Hepatic stellate cell (primary cell): ENCODE data around the gene FNBP1.

Experiments used
- DNase-seq: peaks from one replicate; pipeline ENCODE4 v3.0.0; 2011; ENCODE audit warnings: low spot score

The FNBP1 gene

DNA sequence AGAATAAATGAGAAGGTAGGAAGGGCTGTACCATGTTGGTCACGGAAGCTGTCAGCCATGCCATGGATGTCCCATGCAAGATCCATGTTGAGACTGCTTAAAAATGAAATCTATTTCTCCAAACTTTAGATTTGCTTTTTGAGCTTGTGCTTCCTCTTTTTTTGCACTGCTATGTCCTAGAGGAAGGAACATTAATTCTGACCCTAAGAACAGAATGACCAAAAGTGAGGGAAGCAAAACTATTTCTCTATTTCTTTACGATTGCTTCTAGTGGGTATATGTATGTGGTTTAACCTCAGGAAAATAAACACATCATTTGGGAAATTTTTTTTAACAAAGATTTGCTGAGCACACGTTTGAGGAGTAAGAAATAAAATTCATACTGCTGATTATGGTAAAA lies 123.1 kb downstream of the FNBP1 start:
- DNase-seq = no peak

DNA sequence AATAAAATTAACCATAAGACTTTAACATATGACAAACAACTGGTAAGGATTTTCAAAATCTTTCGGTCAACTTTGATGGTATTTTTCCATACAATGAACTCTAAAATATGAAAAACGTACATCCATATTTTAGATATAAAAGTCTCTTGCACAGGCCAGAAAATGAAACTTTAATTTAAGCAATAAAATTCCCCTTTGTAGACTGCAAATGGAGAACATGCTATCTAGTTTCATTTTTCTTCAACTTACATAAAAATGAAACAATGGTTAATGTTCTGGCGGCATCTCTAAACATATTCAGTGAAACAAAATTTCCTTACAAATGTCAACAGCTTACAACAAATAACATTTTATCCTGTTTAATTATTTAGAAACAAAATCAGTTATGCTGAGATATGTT lies 123.7 kb downstream of the FNBP1 start:
- no peak for DNase-seq

DNA sequence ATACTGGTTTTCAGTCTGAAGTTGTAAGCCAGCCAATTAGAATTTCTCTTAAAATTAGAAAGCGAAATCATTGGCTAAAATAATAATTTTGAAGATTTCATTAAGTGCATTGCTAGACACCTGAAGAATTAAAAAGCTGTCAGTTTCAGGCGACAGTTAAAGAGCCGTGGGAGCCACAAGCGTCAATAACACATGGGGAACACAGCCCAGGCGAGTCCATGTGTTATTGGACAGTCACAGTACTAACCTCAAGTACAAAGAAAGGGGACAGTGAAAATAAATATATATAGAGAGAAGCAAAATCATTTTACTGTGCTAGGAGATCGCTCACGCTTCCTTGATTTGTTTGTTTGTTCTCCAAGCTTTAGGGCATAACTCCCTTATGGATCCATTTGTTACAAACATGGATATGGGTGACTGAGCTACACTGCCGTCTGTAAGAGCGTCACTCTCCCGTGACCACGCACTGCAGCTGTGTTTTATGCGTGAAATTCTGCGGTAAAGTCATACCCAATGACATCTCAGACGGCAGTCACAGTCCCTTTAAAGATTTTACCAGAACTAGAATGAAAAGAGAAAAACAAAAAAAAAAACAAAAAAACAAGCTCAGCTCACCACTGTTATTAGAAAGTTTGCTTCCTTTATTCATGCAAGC lies 124.6 kb downstream of the FNBP1 start:
- no peak for DNase-seq

DNA sequence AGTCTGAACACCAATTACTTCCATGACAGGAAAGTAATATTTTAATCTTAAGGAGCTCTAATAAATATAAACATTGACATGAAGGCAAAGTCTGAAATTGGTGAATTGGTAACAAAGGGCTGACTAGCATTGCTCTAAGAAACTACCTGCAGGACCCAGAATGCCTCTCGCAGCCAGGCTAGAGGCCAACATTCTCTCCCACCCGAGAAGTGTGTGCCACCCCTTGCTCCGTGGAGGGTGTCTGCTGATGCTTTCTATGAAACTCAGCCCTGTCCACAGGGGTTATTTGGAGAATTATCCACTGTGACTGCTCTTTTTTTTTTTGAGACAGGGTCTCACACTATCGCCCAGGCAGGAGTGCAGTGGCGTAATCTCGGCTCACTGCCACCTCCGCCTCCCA lies 126.3 kb downstream of the FNBP1 start:
- no peak for DNase-seq

DNA sequence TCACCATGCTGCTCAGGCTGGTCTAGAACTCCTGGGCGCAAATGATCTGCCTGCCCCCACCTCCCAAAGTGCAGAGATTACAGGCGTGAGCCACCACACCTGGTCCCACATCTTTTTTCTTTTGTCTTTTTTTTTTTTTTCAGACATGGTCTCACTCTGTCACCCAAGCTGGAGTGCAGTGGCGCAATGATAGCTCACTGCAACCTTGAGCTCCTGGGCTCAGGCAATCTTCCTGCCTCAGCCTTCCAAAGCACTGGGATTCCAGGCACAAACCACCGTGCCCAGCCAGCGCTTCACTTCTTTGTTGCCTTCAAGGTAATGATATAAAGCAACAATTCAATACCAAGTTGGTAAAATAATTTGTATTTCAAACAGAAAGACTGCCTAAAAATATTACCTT lies 128.9 kb downstream of the FNBP1 start:
- DNase-seq = no peak

DNA sequence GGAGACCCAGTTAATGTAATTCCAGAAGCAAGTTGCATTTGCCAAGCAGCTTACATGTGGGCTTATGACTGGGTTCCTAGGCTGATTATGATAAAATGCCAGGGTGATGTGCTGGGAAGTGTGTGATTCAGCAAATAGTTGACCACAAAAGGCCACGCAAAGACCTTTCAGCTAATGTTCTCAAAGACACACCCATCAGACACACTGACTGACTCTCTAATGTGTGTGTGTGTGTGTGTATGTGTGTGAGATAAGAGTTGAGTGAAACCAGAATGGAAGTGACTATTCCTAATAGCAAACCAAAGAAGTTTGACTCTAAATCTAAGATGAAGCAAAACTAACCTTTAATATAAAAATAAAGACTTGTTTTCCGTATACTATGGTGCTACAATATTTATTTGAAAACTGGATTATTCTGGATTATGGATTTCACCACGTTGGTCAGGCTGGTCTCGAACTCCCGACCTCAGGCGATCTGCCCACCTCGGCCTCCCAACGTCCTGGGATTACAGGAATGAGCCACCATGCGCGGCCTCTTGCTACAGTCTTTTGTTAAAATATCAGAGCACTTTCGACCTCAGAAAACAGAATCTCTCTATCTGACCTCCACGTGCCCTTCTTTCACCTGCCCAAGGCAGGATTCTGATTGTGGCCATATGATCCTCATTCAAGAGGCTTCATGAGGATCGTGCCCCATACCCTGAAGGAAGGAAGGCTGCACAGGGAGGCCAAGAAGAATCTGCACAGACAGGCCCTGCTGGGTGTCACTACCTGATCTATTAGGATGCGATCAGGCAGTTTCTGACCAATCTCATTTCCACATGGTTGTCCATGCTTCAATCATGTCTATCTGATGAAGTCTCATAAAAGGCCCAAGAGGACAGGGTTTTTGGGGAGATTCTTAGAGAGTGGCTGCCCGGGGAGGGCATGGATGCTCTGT lies 132.1 kb downstream of the FNBP1 start:
- peak; percentile 91 for DNase-seq

DNA sequence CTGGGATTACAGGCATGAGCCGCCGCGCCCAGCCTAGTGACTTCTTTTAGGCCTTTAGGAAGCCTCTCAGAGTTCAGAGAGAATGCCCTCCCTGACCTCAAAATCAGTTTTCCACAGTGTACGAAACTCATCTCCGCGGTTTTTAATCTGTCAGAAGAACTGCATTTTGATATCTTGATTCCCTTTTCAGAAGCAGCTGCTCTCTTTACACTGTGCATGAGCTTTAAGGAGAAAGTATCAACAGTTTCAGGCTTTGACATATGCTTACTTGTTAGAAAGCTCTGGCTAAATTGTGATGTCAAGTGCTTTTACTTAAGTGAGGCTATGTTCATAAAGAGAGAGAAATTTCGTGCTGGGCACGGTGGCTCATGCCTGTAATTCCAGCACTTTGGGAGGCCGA lies 133.1 kb downstream of the FNBP1 start:
- DNase-seq = no peak

DNA sequence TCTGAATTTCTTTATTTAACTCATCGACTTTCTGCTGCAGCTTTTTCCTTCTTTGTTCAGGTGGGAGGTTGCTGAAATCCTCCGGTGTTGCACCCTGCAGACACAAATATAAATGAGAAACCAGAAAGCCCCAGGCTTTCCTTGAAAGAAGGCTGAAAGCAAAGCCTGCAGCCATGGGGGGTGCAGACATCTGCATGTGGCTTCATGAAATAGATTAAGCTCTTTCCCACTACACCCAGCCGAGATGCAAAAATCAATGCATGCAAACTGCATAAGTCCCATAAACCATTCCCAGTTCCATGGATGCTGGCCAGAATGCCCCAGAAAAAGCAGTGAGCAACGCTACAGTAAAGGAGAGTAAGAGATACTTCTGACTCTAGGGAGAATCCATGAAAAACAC lies 134.1 kb downstream of the FNBP1 start:
- no peak for DNase-seq

DNA sequence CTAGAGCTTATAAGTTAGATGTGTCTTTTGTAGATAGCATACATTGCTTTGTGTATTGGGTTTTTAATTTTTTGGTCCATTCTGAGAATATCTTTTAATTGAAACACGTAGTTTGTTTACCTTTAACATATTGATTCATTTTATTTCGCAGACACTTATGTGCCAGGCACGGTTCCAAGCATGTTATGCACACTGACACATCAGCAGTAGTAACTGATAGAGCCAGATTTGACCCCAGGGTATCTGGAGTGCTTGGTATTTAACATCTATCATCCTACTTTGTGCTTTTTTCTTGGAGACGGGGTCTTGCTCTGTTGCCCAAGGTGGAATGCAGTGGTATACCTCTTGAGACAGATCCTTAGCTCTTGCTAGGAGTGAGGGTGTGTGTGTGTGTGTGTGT lies 135.8 kb downstream of the FNBP1 start:
- DNase-seq = no peak

DNA sequence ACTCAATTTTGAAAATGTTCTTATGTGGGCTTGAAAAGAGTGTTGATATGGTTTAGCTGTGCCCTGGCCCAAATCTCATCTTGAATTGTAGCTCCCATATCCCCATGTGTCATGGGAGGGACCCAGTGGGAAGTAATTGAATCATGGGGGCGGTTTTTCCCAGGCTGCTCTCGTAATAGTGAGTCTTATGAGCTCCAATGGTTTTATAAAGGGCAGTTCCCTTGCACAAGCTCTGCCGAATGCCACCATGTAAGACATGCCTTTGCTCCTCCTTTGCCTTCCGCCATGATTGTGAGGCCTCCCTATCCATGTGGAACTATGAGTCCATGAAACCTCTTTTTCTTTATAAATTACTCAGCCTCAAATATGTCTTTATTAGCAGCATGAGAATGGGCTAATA lies 136.7 kb downstream of the FNBP1 start:
- DNase-seq = no peak

DNA sequence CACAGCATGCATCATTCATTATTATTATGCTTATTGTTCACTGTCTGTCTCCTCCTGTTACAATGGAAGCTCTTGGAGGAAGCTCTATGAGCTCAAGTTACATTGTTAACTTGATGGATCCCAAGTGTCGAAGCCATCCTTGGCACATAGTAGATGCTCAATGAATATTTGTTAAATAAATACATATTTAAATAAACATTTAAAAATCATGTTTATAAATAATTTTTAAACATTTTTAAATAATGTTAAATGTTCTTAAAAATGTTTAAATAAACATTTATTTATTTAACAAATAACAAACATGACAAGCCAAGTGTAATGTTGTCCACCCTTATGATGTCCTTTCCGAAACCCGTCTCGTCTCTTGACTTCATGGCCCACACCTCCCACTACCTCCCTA lies 138.3 kb downstream of the FNBP1 start:
- no peak for DNase-seq

DNA sequence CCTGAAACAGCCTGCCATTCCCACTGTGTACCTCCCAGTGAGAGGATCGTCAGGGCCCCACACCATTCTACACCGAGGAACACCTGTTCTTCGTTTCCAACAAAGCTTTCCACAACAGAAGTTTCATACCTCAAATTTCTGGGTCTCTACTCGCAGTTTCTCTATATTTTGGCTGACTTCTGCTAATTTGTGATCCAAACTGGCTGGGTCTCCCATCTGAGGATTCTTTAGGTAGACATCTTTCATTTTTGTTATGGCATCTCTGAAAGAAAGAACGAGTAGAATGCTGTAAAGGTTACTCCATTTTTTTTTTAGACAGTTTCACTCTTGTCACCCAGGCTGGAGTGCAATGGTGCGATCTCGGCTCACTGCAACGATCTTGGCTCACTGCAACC lies 140.3 kb downstream of the FNBP1 start:
- no peak for DNase-seq

DNA sequence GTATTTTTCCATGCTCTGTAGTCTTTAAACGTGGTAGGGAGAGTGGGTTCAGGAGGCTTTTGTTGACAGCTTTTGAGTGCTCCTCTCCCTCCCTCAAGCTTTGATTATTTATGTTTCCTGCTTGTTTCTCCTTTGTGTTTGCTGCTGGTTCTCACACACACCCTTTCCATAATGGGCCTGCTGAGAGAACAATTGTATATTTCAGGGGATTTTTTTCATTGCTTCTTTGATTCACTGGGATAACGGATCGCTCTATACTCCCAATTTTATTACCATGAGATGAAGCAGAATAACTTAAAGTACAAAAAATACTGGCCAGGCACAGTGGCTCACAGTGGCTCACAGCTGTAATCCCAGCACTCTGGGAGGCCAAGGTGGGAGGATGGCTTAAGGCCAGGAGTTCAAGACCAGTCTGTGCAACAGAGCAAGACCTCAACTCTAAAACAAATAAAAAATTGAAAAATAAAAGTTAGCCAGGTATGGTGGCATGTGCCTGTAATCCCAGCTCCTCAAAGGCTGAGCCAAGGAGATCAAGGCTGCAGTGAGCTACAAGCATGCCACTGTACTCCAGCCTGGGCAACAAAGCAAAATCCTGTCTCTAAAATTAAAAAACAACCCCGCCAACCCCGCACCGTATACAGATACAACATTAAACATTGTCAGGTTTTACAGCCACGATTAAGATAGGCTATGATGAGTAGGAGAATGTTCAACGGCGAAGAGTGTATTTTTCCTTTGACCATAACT lies 140.8 kb downstream of the FNBP1 start:
- no peak for DNase-seq

DNA sequence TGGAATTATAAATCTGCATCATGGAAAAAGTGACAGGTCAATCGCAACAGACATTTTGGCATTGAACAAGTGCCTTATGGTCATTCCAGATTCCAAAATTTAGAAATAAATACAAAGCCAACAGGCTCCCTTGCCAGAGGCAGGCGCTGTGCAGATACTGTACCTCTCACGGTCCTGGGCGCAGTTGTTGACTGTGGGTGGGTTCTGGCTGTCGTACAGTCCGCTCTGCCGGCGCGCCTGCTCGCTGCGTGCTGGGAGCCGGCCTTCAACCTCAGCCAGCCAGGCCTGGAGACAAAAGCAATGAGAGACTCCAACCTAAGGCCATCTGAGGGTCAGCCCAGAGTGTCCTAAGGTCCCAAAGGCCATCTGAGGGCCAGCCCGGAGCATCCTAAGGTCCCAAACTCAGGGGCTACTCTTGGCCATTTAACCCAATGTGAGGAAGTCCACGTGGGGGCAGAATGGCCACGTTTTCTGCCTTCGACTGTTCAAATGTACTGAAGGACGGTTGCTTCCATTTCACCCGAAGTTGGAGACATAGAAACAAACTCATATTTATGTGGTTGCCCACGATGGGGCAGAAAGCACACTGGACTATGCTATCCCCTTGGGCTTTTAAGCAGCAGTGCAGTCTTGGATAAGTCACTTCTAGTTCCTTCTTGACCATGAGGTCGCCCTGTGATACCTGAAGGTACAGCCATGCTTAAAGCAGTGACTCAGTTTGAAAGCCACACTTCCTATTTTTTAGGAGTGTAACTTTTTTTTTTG lies 142.5 kb downstream of the FNBP1 start:
- no peak for DNase-seq

DNA sequence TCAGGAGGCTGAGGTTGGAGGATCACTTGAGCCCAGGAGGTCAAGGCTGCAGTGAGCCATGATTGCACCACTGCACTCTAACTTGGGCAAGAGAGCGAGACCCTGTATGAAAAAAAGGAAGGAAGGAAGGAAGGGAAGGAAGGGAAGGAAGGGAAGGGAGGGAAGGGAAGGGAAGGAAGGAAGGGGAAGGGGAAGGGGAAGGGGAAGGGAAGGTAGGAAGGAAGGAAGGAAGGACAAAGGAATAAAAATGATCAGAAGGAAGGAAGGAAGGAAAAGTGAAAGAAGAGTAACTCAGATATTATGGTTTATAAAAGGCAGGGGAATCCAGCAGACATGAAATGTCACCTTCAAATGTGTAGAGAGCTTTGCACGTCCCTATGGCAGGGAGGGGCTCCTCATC lies 143.4 kb downstream of the FNBP1 start:
- DNase-seq = no peak

DNA sequence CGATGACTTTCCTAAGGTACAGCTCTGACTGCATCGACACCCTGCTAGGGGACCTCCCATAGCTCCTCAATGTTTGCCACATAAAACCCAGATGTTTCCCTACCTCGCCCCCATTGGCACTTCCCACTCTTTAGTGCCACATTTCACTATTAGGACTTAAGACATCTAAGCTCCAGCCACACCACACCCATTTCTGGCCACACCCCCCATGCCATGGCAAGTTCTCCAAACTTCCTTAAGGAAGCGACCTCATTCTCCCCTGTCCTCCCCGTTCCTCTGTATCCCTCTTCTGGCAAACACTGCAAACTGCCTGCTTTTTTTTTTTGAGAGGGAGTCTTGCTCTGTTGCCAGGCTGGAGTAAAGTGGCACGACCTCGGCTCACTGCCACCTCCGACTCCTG lies 144.8 kb downstream of the FNBP1 start:
- DNase-seq = no peak

DNA sequence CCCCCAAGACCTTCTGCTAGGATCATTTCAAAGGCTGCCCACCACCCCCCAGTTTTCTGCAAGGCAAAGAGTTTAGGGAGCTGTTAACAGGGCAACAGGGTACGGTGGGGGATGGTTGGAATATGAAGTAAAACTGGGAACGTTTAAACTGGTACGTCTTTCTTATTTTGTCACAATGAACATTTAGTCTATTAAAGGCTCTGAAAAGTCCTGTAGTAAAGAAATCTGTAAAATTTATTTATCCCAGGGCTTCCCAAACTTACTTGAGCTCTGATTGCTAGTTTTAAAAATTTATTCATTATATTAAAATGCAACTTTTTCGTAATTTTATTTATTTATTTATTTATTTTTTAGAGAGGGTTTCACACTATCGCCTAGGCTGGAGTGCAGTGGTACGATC lies 145.7 kb downstream of the FNBP1 start:
- no peak for DNase-seq

DNA sequence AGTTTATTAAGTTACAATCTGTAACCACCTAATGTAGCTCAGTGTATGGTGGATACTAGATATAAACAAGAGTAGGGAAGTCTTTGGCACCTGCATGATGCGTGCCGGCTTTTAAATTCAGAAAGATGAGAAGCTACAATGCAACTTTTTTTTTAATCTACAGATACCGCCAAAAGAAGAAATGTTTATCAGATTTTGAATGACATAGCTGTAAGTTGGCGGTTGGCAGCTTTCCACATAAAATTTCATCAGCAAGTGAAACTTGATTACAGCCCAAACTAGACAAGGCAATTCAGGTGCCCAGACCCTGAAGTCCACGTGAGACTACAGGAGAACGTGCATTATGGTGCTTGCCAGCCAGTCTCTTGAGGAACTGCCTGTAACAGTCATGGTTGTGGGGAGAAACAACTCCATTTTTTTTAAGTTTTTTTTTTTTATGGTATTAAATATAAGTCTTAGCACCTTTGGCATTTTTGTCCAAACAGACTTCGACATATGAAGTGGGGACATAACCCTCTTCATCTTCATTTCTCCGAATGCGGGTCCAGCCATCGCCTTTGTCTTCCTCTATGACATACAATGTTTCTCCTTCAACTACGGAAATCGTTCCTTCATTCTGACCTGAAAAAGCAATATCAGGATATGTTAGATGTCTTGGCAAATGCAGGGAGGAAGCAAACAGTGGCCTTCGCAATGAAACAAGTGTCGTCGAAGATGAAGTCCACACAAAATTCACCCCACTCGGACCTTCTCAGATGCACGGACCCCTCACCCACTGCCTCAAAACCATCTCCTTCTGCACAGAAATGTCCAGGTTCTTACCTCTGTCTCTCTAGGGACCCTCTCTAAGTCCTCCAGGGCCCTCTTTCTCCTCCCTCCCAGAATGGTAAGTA lies 147.4 kb downstream of the FNBP1 start:
- DNase-seq = no peak

DNA sequence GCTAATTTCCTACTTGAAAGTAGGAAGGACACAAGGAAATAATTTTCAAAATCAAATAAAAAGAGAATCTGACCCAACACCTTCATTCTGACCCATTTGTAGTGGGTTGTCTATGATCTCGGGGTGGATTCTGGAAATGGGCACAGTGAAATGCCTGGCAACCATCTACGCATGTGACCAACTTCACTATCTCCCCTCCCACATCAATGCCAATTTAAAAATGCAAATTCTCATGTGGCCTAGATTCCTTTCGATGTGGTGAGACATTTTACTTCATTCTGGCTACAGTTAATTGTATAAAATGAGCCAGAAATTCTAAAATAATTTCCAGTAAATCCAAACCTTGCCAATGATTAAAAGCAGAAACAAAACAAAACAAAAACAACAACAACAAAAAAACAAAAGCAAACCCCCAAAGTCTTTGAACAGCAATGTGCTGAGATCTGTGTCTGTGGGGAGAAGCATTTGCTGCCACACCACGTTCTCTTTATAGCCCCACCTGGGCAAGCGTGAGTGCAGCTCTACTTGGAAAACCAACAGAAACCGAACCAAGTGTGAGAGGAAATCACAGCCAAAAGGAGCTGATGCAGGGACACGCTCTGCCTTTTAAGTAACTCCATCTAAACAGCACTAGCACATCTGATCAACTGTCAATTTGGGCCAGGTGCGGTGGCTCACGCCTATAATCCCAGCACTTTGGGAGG lies 148.7 kb downstream of the FNBP1 start:
- no peak for DNase-seq

DNA sequence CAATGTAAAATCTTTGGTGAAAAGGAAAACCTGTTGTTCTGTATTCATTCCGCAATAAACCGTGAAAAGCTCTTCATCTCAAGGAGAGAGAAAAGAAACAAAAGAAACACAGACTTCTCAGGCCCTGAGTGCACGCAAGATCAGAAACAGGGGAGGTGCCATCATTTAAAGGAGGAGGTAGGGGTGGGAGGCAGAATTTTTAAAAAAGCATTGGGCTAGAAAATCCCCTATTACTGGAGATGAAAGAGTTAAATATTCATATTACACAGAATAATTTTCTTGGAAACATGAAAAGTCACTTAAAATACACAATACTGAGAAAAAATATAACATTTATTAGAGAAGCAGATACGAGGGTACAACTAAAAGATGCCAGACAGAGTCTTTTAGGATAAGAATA lies 151.4 kb downstream of the FNBP1 start:
- no peak for DNase-seq
